ENCODE data around the gene TTC13.

DNA sequence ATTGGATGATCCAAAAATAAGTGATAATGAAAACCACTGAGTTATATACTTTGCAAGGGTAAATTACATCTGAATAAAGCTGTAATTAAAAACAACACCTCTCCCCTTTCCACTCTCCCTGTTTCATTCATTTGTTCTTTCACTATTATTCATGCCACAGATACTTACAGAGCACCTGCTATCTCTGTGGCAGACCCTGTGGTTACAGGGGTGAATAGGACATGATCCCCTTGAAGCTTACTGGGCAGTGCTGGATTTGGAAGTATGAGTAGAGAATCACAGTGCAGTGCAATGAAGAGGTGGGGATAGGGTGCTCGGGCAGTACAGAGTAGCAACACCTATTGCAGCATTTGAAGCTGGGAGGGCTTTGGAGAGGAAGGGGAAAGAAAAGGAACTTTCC lies 22.0 kb upstream of the TTC13 start:
- TF ChIP-seq, protein P1, sequence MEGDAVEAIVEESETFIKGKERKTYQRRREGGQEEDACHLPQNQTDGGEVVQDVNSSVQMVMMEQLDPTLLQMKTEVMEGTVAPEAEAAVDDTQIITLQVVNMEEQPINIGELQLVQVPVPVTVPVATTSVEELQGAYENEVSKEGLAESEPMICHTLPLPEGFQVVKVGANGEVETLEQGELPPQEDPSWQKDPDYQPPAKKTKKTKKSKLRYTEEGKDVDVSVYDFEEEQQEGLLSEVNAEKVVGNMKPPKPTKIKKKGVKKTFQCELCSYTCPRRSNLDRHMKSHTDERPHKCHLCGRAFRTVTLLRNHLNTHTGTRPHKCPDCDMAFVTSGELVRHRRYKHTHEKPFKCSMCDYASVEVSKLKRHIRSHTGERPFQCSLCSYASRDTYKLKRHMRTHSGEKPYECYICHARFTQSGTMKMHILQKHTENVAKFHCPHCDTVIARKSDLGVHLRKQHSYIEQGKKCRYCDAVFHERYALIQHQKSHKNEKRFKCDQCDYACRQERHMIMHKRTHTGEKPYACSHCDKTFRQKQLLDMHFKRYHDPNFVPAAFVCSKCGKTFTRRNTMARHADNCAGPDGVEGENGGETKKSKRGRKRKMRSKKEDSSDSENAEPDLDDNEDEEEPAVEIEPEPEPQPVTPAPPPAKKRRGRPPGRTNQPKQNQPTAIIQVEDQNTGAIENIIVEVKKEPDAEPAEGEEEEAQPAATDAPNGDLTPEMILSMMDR (IDR thresholded peaks at IDR 0.05), result no peak
- no peak for TF ChIP-seq POLR2A (IDR thresholded peaks at IDR 0.05)
